HG03175 (cell line): ENCODE data around the gene WDR44.

ENCODE experiments used
- ATAC-seq: cut with Tn5 transposase; IDR thresholded peaks from one replicate; pipeline ENCODE4 v1.9.1; 2021; ENCODE audit warnings: mild to moderate bottlenecking, moderate library complexity; ENCODE audit not compliant: unreplicated experiment

Gene WDR44

GRCh38 chrX:118355225-118355920, 9.5 kb downstream of the WDR44 start:
- ATAC-seq, result no peak

DNA sequence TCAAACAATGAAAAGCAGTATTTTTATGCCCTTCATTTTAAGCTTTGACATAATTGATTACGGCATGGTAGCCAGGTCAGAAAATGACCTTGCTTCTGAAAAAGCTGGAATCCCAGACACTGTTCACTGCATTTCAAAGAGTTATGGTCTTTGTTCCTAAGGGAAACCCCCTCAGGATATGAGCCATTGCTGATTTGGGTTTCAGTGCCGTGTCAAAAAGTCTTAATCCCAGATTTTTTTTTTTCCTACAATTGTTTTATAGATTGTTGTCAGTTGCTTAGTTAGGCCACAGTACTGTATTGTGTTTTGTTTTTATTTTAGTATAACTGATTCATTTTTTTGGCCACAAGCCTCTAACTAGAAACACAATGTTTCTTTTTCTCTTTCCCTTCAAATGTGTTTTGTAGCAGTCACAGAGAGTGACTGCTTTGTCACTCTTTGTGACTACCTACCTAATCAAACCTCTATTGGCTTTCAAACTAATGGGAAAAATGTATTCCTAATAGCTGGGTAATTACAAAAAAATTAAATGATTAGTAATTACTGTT, 10.3 kb downstream of the WDR44 start:
- no peak for ATAC-seq

- no peak for ATAC-seq
Observed at GRCh38 chrX:118360429-118361125, 14.7 kb downstream of the WDR44 start.

DNA sequence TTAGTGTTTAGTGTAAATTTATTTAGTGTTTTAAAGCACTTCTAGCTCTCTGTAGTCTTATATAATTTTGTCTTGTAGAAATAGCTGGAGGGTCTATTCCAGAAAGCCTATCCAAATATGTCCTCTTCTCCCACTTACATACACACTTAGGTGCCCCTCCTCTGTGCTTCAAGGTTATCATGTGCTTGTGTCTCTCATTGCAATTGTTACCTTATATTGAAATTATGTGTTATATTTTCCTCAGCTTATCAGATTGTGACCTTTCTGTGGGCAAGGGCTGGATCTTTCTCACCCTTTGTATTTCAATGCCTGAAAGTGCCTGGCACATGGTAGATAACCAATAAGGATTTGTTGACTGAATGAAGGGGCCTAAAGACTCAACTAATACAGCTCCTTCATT, 18.4 kb downstream of the WDR44 start:
- no peak for ATAC-seq

GRCh38 chrX:118367338-118367737, 21.4 kb downstream of the WDR44 start:
- no peak for ATAC-seq

DNA sequence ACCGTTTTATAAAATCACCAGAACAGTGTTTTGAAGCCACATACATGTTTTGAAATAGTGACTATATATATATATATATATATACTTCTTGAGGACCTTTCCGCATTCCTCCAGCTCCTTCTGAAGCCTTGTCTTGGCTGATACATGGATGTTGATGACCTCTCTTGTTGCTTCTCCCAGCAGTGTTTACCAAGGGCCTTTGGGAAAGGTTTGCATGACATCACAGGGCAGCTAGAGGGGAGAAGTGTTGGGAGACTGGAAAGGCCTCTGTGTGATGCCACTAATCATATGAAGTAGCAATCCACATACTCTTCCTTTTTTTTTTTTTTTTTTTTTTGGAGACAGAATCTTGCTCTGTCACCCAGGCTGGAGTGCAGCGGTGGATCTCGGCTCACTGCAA, 22.5 kb downstream of the WDR44 start:
- ATAC-seq, result no peak

DNA sequence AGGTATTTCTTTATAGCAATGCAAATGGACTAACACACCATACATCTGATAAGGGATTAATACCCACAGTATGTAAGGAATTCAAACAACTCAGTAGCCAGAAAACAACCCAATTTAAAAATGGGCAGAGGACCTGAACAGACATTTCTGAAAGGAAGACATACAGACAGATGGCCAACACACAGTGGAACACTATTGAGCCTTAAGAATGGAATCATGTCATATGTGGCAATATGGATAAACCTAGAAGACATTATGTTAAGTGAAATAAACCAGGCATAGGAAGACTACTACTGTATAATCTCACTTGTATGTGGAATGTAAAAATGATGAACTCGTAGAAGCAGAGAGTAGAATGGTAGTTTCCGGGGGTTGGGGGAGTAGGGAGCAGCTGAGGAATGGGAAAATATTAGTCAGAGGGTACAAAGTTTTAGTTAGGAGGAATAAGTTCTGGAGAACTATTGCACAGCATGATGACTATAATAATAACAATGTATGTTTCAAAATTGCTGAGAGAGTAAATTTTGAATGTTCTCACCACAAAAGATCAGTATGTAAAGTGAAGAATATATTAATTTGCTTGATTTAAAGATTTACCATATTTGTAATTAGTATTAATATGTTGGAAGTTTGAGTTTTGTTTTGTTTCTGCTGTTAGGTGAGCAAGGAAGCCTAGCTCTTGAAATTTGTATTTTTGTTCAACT, 25.2 kb downstream of the WDR44 start:
- ATAC-seq, result no peak

DNA sequence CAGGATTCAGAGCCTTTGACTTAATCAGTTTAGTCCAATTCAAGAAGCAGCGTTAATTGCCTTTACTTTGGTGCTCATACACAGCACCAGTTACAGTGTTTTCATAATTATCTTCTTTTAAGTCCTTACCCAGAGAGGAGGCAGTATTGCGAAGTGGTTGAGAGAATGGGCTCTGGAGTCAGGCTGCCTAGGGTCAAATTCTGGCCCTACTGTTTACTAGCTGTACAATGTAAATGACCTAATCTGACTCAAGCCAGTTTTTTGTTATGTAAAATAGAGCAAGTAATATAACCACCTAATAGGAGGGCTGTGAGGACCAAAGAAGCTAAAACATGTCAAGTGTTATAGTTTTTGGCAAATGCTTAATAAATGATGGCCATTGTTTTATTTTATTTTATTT, 27.6 kb downstream of the WDR44 start:
- no peak for ATAC-seq

- ATAC-seq, result no peak
Observed at GRCh38 chrX:118383120-118383519, 37.2 kb downstream of the WDR44 start.

- ATAC-seq, result no peak
Observed at GRCh38 chrX:118392716-118393115, 46.8 kb downstream of the WDR44 start.

DNA sequence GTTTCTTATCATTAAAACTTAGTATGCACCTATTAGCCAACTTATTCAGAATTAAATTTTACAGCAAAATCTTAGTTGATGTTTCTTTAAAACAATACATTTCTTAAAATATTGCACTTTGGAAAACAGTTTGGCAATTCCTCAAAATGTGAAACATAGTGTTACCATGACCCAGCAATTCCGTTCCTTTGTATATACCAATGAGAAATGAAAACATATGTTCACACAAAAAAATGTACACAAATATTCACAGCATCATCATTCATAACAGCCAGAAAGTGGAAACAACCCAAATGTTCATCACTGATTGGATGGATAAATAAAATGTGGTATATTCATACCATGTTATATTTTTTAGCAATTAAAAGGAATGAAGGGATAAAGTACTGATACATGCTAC, 50.2 kb downstream of the WDR44 start:
- no peak for ATAC-seq

GRCh38 chrX:118418811-118419251, 72.9 kb downstream of the WDR44 start:
- ATAC-seq, result no peak

DNA sequence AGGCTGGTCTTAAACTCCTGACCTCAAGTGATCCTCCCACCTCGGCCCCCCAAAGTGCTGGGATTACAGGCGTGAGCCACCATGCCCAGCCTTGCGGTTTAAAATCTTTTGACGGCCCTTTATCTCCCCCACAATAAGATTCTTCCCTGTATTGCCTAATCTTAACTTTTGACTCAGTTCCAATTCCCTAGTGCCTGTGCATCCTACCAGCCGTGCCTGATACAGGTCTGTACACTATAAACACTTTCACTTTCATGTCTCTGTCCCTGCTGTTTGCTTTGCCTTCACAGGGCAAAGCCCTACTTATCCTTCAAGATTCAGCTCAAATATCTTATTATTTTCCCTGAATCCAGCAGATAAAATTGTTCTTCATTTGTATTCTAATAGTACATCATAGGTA, 74.6 kb downstream of the WDR44 start:
- ATAC-seq, result peak; percentile 66

DNA sequence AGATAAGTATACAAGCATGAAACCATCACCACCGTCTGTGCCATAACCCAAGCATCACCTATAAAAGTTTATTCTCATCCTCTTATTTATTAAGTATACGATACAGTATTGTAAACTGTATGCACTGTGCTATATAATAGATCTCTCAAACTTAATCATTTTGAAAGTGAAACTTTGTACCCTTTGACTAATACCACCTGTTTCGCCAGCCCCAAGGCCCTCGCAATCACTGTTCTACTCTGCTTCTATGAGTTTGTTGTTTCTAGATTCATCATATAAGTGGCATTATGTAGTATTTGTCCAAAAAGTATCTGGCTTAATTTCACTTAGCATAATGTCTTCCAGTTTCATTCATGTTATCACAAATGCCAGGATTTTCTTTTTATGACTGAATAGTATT, 77.7 kb downstream of the WDR44 start:
- peak; percentile 95 for ATAC-seq

DNA sequence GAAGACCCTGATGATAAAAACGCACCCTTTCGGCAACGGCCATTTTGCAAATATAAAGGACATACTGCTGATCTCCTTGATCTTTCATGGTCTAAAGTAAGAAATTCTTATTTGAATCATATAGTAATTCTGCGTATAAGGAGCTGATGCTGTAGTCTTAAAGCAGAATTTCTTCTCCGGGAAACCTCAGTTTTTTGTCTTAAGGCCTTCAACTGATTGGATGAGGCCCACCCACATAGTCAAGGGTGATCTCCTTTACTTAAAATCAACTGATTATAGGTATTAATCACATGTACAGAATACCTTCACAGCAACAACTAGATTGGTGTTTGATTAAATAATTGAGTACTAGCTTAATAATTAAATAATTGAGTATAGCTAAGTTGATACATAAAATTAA, 86.9 kb downstream of the WDR44 start:
- ATAC-seq, result no peak

- ATAC-seq, result no peak
Observed at GRCh38 chrX:118437283-118437682, 91.4 kb downstream of the WDR44 start.

GRCh38 chrX:118448273-118448783, 102.4 kb downstream of the WDR44 start:
- no peak for ATAC-seq

- ATAC-seq, result no peak
Observed at GRCh38 chrX:118455013-118455412, 109.1 kb downstream of the WDR44 start.

- ATAC-seq, result no peak
Observed at GRCh38 chrX:118459494-118459893, 113.6 kb downstream of the WDR44 start.

- ATAC-seq, result no peak
Observed at GRCh38 chrX:118464501-118464900, 118.6 kb downstream of the WDR44 start.

GRCh38 chrX:118468122-118468521, 122.2 kb downstream of the WDR44 start:
- ATAC-seq, result no peak
